CD4-positive, alpha-beta T cell (primary cell): ENCODE measurements around the gene TUBB2B. TPM values are rescaled to one million over a fixed set of nuclear protein-coding genes. Genes with fewer than 3 reads are reported as not detected.
"Not testable (repeated sequence)": the region's sequence is repeated elsewhere in the genome, so short reads cannot be mapped to it uniquely, and the experiment has no call there.

ENCODE experiments used
- ATAC-seq: fragments of 200-7000 bp; cut with Tn5 transposase; one replicate; pipeline ENCODE4 v1.10.0; 2022; ENCODE audit warnings: mild to moderate bottlenecking; ENCODE audit not compliant: poor library complexity
- CTCF ChIA-PET: fragments of 350-600 bp; sonication (Branson Sonifier 250); formaldehyde crosslinking; loops from one replicate; lab custom pipeline; 2021; ENCODE audit warnings: antibody characterized with exemption, inconsistent platforms; lab: Charles Lee
- POLR2A ChIA-PET: fragments of 350-600 bp; sonication (Branson Sonifier 250); formaldehyde crosslinking; loops from one replicate; lab custom pipeline; 2021; ENCODE audit warnings: antibody characterized with exemption, inconsistent platforms; lab: Charles Lee
- DNase-seq, 14 experiments: peaks; one replicate each; pipeline ENCODE4 v3.0.0-alpha.2; 2013 to 2020; ENCODE audit warnings: mixed read lengths in 2 of 14
- H3K27ac ChIP-seq, 2 donors: one replicate each; pipeline versions ENCODE4 v1.5.1 to v1.7.0; 2013; ENCODE audit warnings: low read length in 2 of 2, low read depth in 1 of 2, mild to moderate bottlenecking in 1 of 2
- H3K27me3 ChIP-seq, 2 experiments: 1 replicate in 1 of 2; 2 replicates in 1 of 2; pipeline versions ENCODE4 v1.6.1 to v1.7.0; 2013; ENCODE audit warnings: low read length in 2 of 2, control low read depth in 1 of 2, mild to moderate bottlenecking in 1 of 2, moderate library complexity in 1 of 2; ENCODE audit not compliant: insufficient read depth in 2 of 2, control insufficient read depth in 1 of 2
- H3K36me3 ChIP-seq: one replicate; pipeline ENCODE4 v1.6.1; 2013; ENCODE audit warnings: low read length, control low read depth; ENCODE audit not compliant: insufficient read depth
- H3K4me1 ChIP-seq: one replicate; pipeline ENCODE4 v1.6.1; 2013; ENCODE audit warnings: low read length, control low read depth; ENCODE audit not compliant: insufficient read depth
- H3K4me3 ChIP-seq: one replicate; pipeline ENCODE4 v1.5.1; 2013; ENCODE audit warnings: mild to moderate bottlenecking, low read length, moderate library complexity
- H3K9me3 ChIP-seq, 2 experiments: 1 replicate in 1 of 2; 2 replicates in 1 of 2; pipeline versions ENCODE4 v1.6.1 to v1.7.0; 2013; ENCODE audit warnings: low read length in 2 of 2, mild to moderate bottlenecking in 2 of 2, control low read depth in 1 of 2, moderate library complexity in 1 of 2; ENCODE audit not compliant: control insufficient read depth in 1 of 2, insufficient read depth in 1 of 2
- H3K27ac Mint-ChIP-seq: one replicate; pipeline ENCODE4 v1.8.0; 2020; ENCODE audit warnings: mixed read lengths
- H3K27me3 Mint-ChIP-seq: one replicate; pipeline ENCODE4 v1.8.0; 2021; ENCODE audit warnings: mixed read lengths
- H3K36me3 Mint-ChIP-seq: one replicate; pipeline ENCODE4 v1.8.0; 2021; ENCODE audit warnings: low read depth, mixed read lengths
- H3K4me1 Mint-ChIP-seq: one replicate; pipeline ENCODE4 v1.8.0; 2021; ENCODE audit warnings: low read depth, mixed read lengths
- H3K4me3 Mint-ChIP-seq: one replicate; pipeline ENCODE4 v1.8.0; 2020; ENCODE audit warnings: mild to moderate bottlenecking, mixed read lengths
- H3K9me3 Mint-ChIP-seq: one replicate; pipeline ENCODE4 v1.8.0; 2020; ENCODE audit warnings: mixed read lengths
- intact Hi-C, 2 experiments: fragments of 100-400 bp; cut with DNase I in 1 of 2; cut with micrococcal nuclease in 1 of 2; formaldehyde crosslinking; loops; one replicate each; pipeline versions ENCODE4 v1.15.1 to v1.9.0; 2023 to 2025; cut with DNase I, micrococcal nuclease
- total RNA-seq, 174 experiments: library from RNA in 2 of 174; stranded (reverse) in 2 of 174; gene quantifications; one replicate each; pipeline ENCODE4 v1.2.3 and lab custom pipeline; 2021 to 2026
- TF ChIP-seq, protein P1 (sequence below): fragments of 200-600 bp; IDR thresholded peaks from one replicate; pipeline ENCODE4 v1.8.0; 2022; ENCODE audit warnings: antibody characterized with exemption, mild to moderate bottlenecking

The TUBB2B gene
- total RNA-seq, 2 experiments from 2014 or later = not detected

GRCh38 chr6:3201388-3201787, 26.1 kb downstream of the TUBB2B start:
- intact Hi-C loops = no loop called here
- Histone ChIP-seq H3K27ac (no peak overlapping the region), H3K4me3 (no peak overlapping the region), H3K27me3 (peaks cover 5 to 8% of the 10 kb centered on the region in 2 experiments), H3K9me3 (no peaks in the 10 kb centered on the region), H3K4me1 (no peaks in the 10 kb centered on the region), H3K36me3 (no peaks in the 10 kb centered on the region)
- Mint-ChIP-seq H3K4me1 (no peaks in the 10 kb centered on the region), H3K27ac (no peak overlapping the region), H3K4me3 (no peak overlapping the region), H3K9me3 (peaks cover 2% of the 10 kb centered on the region), H3K36me3 (no peaks in the 10 kb centered on the region), H3K27me3 (peaks cover 31% of the 10 kb centered on the region)
- ChIA-PET POLR2A (no interaction called here), CTCF (no interaction called here)
- TF ChIP-seq, protein P1, sequence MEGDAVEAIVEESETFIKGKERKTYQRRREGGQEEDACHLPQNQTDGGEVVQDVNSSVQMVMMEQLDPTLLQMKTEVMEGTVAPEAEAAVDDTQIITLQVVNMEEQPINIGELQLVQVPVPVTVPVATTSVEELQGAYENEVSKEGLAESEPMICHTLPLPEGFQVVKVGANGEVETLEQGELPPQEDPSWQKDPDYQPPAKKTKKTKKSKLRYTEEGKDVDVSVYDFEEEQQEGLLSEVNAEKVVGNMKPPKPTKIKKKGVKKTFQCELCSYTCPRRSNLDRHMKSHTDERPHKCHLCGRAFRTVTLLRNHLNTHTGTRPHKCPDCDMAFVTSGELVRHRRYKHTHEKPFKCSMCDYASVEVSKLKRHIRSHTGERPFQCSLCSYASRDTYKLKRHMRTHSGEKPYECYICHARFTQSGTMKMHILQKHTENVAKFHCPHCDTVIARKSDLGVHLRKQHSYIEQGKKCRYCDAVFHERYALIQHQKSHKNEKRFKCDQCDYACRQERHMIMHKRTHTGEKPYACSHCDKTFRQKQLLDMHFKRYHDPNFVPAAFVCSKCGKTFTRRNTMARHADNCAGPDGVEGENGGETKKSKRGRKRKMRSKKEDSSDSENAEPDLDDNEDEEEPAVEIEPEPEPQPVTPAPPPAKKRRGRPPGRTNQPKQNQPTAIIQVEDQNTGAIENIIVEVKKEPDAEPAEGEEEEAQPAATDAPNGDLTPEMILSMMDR = no peak
- ATAC-seq = no peak
- DNase-seq = no peak

DNA sequence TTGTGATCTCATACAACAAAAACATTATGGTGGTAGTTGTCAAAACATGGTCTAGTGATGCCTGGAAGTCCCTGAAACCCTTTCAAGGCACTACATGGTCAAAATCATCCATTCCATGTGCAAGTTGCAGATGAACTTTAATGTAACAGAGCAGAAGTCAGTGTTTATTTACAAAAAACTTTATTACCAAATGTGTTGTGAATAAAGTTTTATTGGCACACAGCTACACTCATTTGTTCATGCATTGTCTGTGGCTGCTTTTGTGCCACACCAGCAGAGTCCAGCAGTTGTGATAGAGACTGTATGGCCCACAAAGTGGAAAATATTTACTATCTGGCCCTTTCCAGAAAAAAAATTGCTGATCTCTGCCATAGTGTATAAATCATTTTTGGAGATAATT, 26.8 kb downstream of the TUBB2B start:
- TF ChIP-seq, protein P1 = no peak
- CTCF ChIA-PET = interaction anchor here (1.5 kb wide), 1 partner anchor 17 kb away, joined by 3 read pairs; no protein-coding TSS in a partner anchor
- peaks cover 2% of the 10 kb centered on the region for H3K9me3 Mint-ChIP-seq
- intact Hi-C loops = no loop called here
- H3K27ac Mint-ChIP-seq = no peak overlapping the region
- H3K27me3 ChIP-seq = peaks cover 5 to 10% of the 10 kb centered on the region in 2 experiments
- H3K4me3 ChIP-seq = no peak overlapping the region
- no peaks in the 10 kb centered on the region for H3K36me3 Mint-ChIP-seq
- no peak overlapping the region for H3K4me3 Mint-ChIP-seq
- peaks cover 25% of the 10 kb centered on the region for H3K27me3 Mint-ChIP-seq
- DNase-seq = no peak
- no peak overlapping the region for H3K27ac ChIP-seq
- no peaks in the 10 kb centered on the region for H3K4me1 Mint-ChIP-seq
- no peaks in the 10 kb centered on the region for H3K4me1 ChIP-seq
- ATAC-seq = no peak
- no peaks in the 10 kb centered on the region for H3K36me3 ChIP-seq
- POLR2A ChIA-PET = no interaction called here
- H3K9me3 ChIP-seq = no peaks in the 10 kb centered on the region

DNA sequence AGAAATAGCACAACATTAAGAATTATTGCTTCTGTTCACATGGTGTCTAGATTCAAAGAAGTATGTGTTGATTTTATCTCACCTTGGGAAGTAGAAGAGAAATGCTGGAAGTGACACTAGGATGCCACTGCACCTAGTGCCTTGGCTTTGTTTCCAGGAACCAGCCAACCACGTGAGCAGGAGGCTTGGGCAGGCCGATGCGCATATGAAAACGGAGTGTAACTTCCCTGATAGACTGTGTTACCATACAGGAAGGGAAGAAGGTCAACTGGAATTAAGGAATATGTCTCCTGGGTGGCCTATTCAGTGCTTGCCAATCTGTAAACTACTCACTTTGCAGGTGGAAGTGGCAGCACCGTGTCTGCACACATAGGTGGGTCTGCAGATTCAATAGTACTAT, 28.1 kb downstream of the TUBB2B start:
- H3K4me3 ChIP-seq = no peak overlapping the region
- Mint-ChIP-seq H3K4me3 (no peak overlapping the region), H3K9me3 (no peaks in the 10 kb centered on the region), H3K27me3 (peaks cover 25% of the 10 kb centered on the region), H3K4me1 (no peaks in the 10 kb centered on the region), H3K36me3 (no peaks in the 10 kb centered on the region), H3K27ac (no peak overlapping the region)
- no peaks in the 10 kb centered on the region for H3K9me3 ChIP-seq
- no peaks in the 10 kb centered on the region for H3K36me3 ChIP-seq
- no peak overlapping the region for H3K27ac ChIP-seq
- ChIA-PET POLR2A (no interaction called here), CTCF (interaction anchor here (1.5 kb wide), 1 partner anchor 18 kb away, joined by 3 read pairs; no protein-coding TSS in a partner anchor)
- no peak for ATAC-seq
- TF ChIP-seq, protein P1 = no peak
- no peak for DNase-seq
- H3K4me1 ChIP-seq = no peaks in the 10 kb centered on the region
- intact Hi-C loops = no loop called here
- peaks cover 5 to 8% of the 10 kb centered on the region in 2 experiments for H3K27me3 ChIP-seq

DNA sequence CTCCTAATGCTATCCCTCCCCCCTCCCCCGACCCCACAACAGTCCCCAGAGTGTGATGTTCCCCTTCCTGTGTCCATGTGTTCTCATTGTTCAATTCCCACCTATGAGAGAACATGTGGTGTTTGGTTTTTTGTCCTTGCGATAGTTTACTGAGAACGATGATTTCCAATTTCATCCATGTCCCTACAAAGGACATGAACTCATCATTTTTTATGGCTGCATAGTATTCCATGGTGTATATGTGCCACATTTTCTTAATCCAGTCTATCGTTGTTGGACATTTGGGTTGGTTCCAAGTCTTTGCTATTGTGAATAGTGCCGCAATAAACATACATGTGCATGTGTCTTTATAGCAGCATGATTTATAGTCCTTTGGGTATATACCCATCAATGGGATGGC, 29.7 kb downstream of the TUBB2B start:
- H3K27ac ChIP-seq, H3K36me3 Mint-ChIP-seq, H3K27me3 ChIP-seq, H3K27ac Mint-ChIP-seq, ATAC-seq, H3K4me1 Mint-ChIP-seq, H3K4me3 Mint-ChIP-seq, intact Hi-C loops, H3K36me3 ChIP-seq, H3K4me1 ChIP-seq, CTCF ChIA-PET, H3K9me3 ChIP-seq, DNase-seq, POLR2A ChIA-PET, H3K9me3 Mint-ChIP-seq, H3K4me3 ChIP-seq: not testable (repeated sequence)
- H3K27me3 Mint-ChIP-seq = peaks cover 16% of the 10 kb centered on the region
